Glutamatergic neuron (in vitro differentiated cells): ENCODE data around the gene SREBF2. TPM values are rescaled to one million over a fixed set of nuclear protein-coding genes. Genes with fewer than 3 reads are reported as not detected.

Experiments
- DNase-seq: peaks from one replicate; pipeline ENCODE4 v3.0.0; 2022
- H3K27ac Mint-ChIP-seq: one replicate; pipeline ENCODE4 v1.8.0; 2020; ENCODE audit warnings: mild to moderate bottlenecking, mixed read lengths, inconsistent platforms; ENCODE audit not compliant: unreplicated experiment
- H3K27me3 Mint-ChIP-seq: one replicate; pipeline ENCODE4 v1.8.0; 2020; ENCODE audit warnings: mild to moderate bottlenecking, moderate library complexity, mixed read lengths, inconsistent platforms; ENCODE audit not compliant: unreplicated experiment
- H3K36me3 Mint-ChIP-seq: one replicate; pipeline ENCODE4 v1.8.0; 2020; ENCODE audit warnings: mild to moderate bottlenecking, mixed read lengths, inconsistent platforms; ENCODE audit not compliant: unreplicated experiment
- H3K4me1 Mint-ChIP-seq: one replicate; pipeline ENCODE4 v1.8.0; 2020; ENCODE audit warnings: mild to moderate bottlenecking, low read depth, mixed read lengths, inconsistent platforms; ENCODE audit not compliant: unreplicated experiment
- H3K4me3 Mint-ChIP-seq: one replicate; pipeline ENCODE4 v1.8.0; 2020; ENCODE audit warnings: mild to moderate bottlenecking, mixed read lengths, inconsistent platforms; ENCODE audit not compliant: unreplicated experiment
- H3K9me3 Mint-ChIP-seq: one replicate; pipeline ENCODE4 v1.8.0; 2020; ENCODE audit warnings: mild to moderate bottlenecking, moderate library complexity, mixed read lengths, inconsistent platforms; ENCODE audit not compliant: unreplicated experiment
- CTCF ChIP-seq: fragments of 200-600 bp; sonication (generic); IDR thresholded peaks from one replicate; pipeline ENCODE4 v1.5.0; 2021; ENCODE audit not compliant: partially characterized antibody, unreplicated experiment
- total RNA-seq: library from RNA; stranded (reverse); fragmentation: NEBNext Ultra II Directional; extraction: Animal tissue kit (Norgen Biotek cat#: 25700); gene quantifications from one replicate; pipeline ENCODE4 v1.2.1, GENCODE V29; 2021; ENCODE audit not compliant: unreplicated experiment

Gene SREBF2
- total RNA-seq, 1 donor from 2014 or later = 291 TPM

- no peaks in the 10 kb centered on the region for H3K36me3 Mint-ChIP-seq
- H3K4me1 Mint-ChIP-seq = peaks cover 9% of the 10 kb centered on the region
- no peak for TF ChIP-seq CTCF
- no peak for DNase-seq
- no peaks in the 10 kb centered on the region for H3K27me3 Mint-ChIP-seq
- no peaks in the 10 kb centered on the region for H3K9me3 Mint-ChIP-seq
- H3K4me3 Mint-ChIP-seq = no peak overlapping the region
- H3K27ac Mint-ChIP-seq = no peak overlapping the region
Measured at GRCh38 chr22:41815716-41816115, 17.2 kb upstream of the SREBF2 start.

GRCh38 chr22:41816241-41816640 lies 16.7 kb upstream of the SREBF2 start:
- DNase-seq = no peak
- H3K4me3 Mint-ChIP-seq = no peak overlapping the region
- no peaks in the 10 kb centered on the region for H3K27me3 Mint-ChIP-seq
- no peak for TF ChIP-seq CTCF
- H3K9me3 Mint-ChIP-seq = no peaks in the 10 kb centered on the region
- no peaks in the 10 kb centered on the region for H3K36me3 Mint-ChIP-seq
- H3K27ac Mint-ChIP-seq = no peak overlapping the region
- peaks cover 13% of the 10 kb centered on the region for H3K4me1 Mint-ChIP-seq

GRCh38 chr22:41816871-41817270 lies 16.0 kb upstream of the SREBF2 start:
- no peak overlapping the region for H3K4me3 Mint-ChIP-seq
- H3K27ac Mint-ChIP-seq = no peak overlapping the region
- H3K27me3 Mint-ChIP-seq = peaks cover 4% of the 10 kb centered on the region
- H3K9me3 Mint-ChIP-seq = peaks cover 5% of the 10 kb centered on the region
- no peaks in the 10 kb centered on the region for H3K36me3 Mint-ChIP-seq
- H3K4me1 Mint-ChIP-seq = peaks cover 18% of the 10 kb centered on the region
- no peak for DNase-seq
- TF ChIP-seq CTCF = no peak

- no peak for DNase-seq
- H3K9me3 Mint-ChIP-seq = peaks cover 7% of the 10 kb centered on the region
- peaks cover 4% of the 10 kb centered on the region for H3K27me3 Mint-ChIP-seq
- no peak for TF ChIP-seq CTCF
- peaks cover 21% of the 10 kb centered on the region for H3K4me1 Mint-ChIP-seq
- no peak overlapping the region for H3K27ac Mint-ChIP-seq
- H3K4me3 Mint-ChIP-seq = no peak overlapping the region
- H3K36me3 Mint-ChIP-seq = no peaks in the 10 kb centered on the region
Measured at GRCh38 chr22:41818011-41818410, 14.9 kb upstream of the SREBF2 start.

GRCh38 chr22:41818596-41818995 lies 14.3 kb upstream of the SREBF2 start:
- Mint-ChIP-seq H3K27me3 (peaks cover 4% of the 10 kb centered on the region), H3K4me1 (peaks cover 21% of the 10 kb centered on the region), H3K4me3 (no peak overlapping the region), H3K27ac (no peak overlapping the region), H3K9me3 (peaks cover 7% of the 10 kb centered on the region), H3K36me3 (no peaks in the 10 kb centered on the region)
- TF ChIP-seq CTCF = no peak
- no peak for DNase-seq
